ENCODE results near the gene UBN1.

UBN1 gene
- 138 reads per million, percentile 88 among the genes with 10 or more reads in this experiment for total RNA-seq

- DNase-seq = peak; percentile 100
Observed at GRCh38 chr16:4846901-4847773, at the start of gene UBN1, which contains the start of gene GLYR1. Gene UBN1 (plus strand): TSS chr16:4847481. CDS start chr16:4852918, 5,437 bp downstream. Gene GLYR1 (minus strand): TSS chr16:4847288. CDS start chr16:4847265, 23 bp downstream.

GRCh38 chr16:4797805-4798252, 49.5 kb upstream of the UBN1 start:
- no peak for DNase-seq

GRCh38 chr16:4798456-4798855, 48.8 kb upstream of the UBN1 start:
- DNase-seq = no peak

- DNase-seq = no peak
Observed at GRCh38 chr16:4799171-4799855, 48.0 kb upstream of the UBN1 start.

DNA sequence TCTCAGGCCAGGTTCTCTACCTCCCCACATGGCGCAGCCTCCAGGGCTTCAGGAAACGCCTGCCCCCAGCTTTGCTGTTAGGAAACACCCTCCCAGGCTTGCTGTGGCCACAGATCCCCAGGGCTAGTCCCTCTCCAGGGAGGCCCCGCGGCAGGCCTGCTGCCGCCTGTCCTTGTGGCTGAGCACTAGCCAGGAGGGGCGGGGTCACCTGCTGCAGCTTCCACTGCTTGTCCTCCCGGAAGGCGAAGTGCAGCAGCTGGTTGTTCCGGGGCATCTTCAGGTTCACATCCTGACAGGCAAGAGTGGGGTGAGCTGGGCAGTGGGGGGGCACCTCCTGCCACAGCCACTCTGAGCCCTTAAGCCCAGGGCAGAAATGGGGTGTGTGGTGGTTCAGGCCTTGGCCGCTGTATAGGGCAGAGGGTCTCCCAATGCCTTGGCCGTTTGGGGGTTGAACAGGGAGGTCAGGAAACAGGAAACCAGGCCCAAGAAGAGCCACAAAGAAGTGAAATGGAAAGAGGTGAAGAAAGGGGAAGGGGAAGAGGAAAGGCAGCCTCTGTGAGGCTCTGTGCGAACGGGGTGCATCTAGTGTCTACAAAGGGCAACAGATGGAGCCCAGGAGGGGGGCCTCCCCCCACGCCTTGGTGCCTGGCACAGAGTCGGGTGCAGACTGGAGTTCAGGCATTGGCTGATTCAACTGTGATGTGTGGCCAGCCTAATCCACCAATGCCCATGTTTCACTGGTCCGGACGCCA, 46.8 kb upstream of the UBN1 start:
- no peak for DNase-seq

DNA sequence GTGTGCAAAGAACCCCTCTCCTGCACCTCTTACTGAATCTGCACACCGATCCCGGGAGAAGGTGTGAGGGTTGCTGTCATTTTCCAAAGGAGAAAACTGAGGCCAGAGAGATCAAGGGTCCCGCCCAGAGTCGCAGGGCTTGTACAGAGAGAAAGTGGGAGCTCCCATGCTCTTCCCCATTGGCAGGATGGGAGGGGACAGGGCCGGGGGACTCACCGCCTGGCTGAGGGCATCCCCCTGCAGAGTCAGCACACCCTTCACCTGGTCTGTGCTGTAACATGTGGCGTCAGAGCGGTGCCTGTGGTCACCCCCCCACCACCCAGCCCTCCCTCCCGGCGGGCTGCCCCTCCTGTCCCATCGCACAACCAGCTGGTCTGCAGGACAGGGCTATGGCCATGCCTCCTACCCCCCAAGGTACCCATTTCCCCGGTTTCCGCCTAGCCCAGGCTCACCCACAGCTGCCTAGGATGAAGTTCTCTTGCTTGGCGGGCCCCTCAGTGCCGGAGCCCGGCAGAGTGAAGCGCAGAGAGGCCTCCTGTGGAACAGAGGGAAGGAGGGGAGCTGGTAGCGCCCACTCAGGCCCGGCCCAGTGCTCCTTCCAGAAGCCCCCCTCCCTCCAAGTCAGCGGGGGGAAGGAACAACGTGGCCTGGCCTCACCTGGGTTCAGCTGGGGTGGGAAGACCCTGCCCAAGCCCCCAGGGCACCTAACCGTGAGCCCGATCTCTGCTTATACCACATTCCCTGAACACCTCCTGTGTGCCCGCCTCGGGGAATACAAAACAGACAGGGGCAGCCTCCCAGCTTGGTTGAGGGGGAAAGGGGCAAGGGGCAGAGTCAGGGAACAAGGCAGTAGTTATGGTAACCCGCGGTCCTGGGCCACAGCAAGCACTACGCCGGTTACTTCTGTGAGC, 46.0 kb upstream of the UBN1 start:
- DNase-seq = no peak

DNA sequence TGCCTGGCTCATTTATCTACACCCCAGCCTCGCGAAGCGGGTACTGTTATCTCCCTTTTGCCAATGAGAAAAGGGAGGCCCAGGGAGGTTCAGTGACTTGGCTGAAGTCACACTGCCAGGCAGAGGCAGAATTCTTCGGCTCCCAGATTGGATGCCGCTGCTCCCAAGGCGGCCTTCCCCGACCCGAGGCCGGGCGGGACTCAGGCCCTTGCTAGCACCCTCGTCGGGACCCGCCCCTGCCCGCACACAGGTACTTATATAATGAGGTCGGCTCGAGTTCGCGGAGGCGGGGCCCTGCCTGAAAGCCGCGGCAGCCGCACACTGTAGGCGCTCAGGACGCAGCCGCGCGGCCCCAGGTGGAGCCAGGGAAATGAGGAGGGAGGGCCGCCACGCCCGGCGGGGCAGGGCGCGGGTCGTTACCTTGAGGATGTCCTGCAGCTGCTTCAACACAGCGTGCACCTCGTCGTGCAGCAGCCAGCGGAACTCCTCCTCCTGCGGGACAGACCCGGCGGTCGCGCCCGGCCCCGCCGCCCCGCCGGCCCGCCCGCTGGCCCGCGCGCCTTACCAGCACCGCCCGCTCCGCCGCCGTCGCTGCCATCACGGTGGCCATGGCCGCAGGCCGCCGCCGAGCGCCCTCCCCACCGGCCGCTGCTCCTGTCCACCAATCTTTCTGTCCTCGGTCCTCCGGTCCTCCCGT, 45.2 kb upstream of the UBN1 start, which contains the start of gene ROGDI:
ROGDI (minus strand) TSS at position 672 of the 697 bp plus-strand sequence; CDS start at position 610, 62 bp downstream.
- DNase-seq = peak; percentile 80

- DNase-seq = peak; percentile 82
Observed at GRCh38 chr16:4802659-4803287, 44.5 kb upstream of the UBN1 start.

- DNase-seq = no peak
Observed at GRCh38 chr16:4803401-4803844, 43.9 kb upstream of the UBN1 start.

- no peak for DNase-seq
Observed at GRCh38 chr16:4803898-4804762, 43.2 kb upstream of the UBN1 start.

- DNase-seq = no peak
Observed at GRCh38 chr16:4805231-4805630, 42.0 kb upstream of the UBN1 start.

- DNase-seq = no peak
Observed at GRCh38 chr16:4806280-4806679, 41.0 kb upstream of the UBN1 start.

DNA sequence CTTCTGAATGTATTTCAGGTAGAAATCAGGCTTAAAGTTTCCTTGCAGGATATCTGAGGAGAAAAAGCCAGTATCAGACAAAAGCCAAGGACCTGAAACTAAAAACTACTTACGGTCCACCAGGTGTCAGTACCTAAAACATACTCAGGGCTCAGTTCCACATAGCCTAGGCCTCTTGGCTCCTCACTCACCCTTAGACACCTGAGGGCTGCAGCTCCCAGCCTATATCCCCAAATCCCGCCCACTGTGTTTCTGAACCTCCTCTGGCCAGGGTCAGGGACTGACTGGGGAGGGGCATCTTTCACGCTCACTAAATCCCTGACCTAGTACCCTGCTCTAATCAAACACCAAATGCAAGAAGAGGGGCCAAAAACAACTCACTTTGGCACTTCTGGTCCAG, 36.0 kb upstream of the UBN1 start:
- DNase-seq = no peak

DNA sequence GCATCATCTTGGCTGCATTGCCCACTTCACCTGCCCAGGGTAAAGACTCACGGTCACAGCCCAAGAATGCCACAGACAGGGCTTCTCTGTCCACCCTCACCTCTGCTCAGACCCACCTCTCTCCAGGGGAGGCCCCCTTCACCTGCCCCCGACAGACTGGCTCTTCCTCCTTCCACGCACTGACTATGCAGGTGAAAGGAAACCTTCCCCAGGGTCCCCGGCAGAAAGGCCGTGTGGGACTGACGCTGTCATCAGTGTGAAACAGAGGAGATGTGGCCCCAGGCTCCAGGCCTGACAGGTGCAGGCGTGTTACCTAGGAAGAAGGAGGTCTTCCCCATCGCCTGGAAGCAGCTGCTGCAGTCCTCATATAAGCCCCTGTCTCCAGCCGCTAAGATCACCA, 35.5 kb upstream of the UBN1 start:
- DNase-seq = no peak

- DNase-seq = no peak
Observed at GRCh38 chr16:4813251-4814003, 33.9 kb upstream of the UBN1 start.

- no peak for DNase-seq
Observed at GRCh38 chr16:4814046-4814445, 33.2 kb upstream of the UBN1 start.

DNA sequence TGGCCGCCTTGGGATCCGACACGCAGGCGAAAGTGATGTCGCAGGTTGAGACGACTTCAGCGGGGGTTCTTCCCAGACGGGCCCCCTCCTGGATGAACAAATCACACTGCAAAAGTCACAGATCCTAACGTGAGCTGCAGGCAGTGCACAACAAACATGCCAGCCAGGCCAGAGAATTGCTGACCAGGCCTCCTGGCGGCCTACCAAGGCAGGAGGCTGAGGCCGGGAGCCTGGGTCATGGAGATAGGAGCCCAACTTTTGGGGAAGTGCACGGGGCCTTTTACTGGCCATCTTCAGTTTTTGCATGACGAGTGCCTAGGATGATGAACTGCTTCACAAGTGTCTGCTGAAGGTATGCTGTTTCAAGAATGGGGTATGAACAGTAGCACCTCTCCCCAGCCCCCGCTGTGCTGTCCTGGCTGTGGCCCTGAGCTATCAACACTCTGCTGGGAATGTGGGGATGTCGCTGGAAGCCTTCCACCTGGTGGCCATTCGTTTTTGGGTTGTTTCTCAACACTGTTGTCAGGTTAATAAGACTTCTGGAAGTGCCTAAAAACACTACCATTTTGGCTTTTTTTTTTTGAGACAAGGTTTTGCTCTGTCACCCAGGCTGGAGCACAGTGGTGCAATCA, 32.6 kb upstream of the UBN1 start:
- no peak for DNase-seq

DNA sequence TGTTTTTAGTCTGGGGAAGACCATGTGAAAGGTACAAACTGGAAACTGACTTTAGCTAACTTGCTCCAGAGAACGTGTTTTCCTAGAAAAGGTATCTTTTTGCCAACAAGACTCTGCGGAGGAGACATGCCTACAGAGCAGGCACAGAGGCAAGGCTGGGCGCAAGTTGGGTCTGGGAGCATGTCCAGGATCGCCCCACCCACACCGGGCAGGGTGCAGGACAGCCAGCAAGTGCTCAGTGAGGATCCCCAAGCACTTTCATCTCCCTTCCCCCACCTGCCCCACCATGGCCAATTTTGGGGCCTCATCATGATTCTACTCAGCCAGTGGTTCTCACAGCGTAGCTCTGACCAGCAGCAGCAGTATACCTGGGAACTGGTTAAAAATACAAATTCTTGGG, 26.6 kb upstream of the UBN1 start:
- DNase-seq = no peak

All from effector CD4-positive, alpha-beta T cell (primary cell).